Astrocyte (in vitro differentiated cells and primary cell): ENCODE results near the gene NRF1.

ENCODE experiments used
- EZH2 ChIP-seq: IDR thresholded peaks from 2 replicates; pipeline ENCODE4 v1.6.1; 2012; ENCODE audit warnings: mild to moderate bottlenecking, low read length, inconsistent platforms; ENCODE audit not compliant: insufficient read depth
- TF ChIP-seq, protein P1 (sequence below): IDR thresholded peaks from 2 replicates; pipeline ENCODE4 v1.5.1; 2011; ENCODE audit warnings: low read depth, mild to moderate bottlenecking, inconsistent platforms, low read length, moderate library complexity; ENCODE audit not compliant: insufficient read depth

DNA sequence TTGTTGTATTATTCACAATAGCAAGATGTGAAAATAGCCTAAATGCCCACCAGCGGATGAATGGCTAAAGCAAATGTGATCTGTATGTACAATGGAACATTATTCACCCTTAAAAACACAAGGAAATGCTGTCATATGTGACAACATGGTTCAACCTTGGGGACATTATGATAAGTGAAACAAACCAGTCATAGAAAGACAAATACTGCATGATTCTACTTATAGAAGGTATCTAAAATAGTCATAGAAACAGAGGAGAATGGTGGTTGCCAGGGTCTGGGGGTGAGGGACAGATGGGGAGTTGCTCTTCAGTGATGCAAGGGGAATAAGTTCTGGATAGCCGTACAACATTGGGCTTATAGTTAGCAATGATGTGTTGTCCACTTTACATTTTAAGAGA, 58.4 kb downstream of the NRF1 start:
- TF ChIP-seq EZH2: no peak
- TF ChIP-seq, protein P1, sequence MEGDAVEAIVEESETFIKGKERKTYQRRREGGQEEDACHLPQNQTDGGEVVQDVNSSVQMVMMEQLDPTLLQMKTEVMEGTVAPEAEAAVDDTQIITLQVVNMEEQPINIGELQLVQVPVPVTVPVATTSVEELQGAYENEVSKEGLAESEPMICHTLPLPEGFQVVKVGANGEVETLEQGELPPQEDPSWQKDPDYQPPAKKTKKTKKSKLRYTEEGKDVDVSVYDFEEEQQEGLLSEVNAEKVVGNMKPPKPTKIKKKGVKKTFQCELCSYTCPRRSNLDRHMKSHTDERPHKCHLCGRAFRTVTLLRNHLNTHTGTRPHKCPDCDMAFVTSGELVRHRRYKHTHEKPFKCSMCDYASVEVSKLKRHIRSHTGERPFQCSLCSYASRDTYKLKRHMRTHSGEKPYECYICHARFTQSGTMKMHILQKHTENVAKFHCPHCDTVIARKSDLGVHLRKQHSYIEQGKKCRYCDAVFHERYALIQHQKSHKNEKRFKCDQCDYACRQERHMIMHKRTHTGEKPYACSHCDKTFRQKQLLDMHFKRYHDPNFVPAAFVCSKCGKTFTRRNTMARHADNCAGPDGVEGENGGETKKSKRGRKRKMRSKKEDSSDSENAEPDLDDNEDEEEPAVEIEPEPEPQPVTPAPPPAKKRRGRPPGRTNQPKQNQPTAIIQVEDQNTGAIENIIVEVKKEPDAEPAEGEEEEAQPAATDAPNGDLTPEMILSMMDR: no peak
